Spleen (tissue), 11 donors: ENCODE measurements around the gene HIVEP3. TPM values are rescaled to one million over a fixed set of nuclear protein-coding genes. Genes with fewer than 3 reads are reported as not detected.

Source experiments
- DNase-seq: peaks from one replicate; pipeline ENCODE4 v3.0.0-alpha.2; 2020
- H3K27ac ChIP-seq, 8 donors: fragments of 200-600 bp; sonication (generic) in 7 of 8; 1 replicate in 4 of 8; 2 replicates in 4 of 8; pipeline versions ENCODE4 v1.5.0 to v1.8.0; 2016 to 2021; ENCODE audit warnings: inconsistent platforms in 4 of 8, mild to moderate bottlenecking in 4 of 8, moderate library complexity in 1 of 8
- H3K27me3 ChIP-seq, 7 donors: fragments of 200-600 bp; sonication (generic) in 6 of 7; replicated peaks in 1 of 7; 1 replicate in 4 of 7; 2 replicates in 3 of 7; pipeline versions ENCODE4 v1.5.0 to v1.8.0; 2016 to 2021; ENCODE audit warnings: inconsistent platforms in 3 of 7, mild to moderate bottlenecking in 1 of 7
- H3K36me3 ChIP-seq, 6 donors: fragments of 200-600 bp; sonication (generic) in 5 of 6; 1 replicate in 4 of 6; 2 replicates in 2 of 6; pipeline versions ENCODE4 v1.5.0 to v1.8.0; 2016 to 2021; ENCODE audit warnings: inconsistent platforms in 2 of 6
- H3K4me1 ChIP-seq, 6 donors: fragments of 200-600 bp; sonication (generic) in 5 of 6; 1 replicate in 3 of 6; 2 replicates in 3 of 6; pipeline versions ENCODE4 v1.5.0 to v1.8.0; 2016 to 2021; ENCODE audit warnings: inconsistent platforms in 3 of 6
- H3K4me3 ChIP-seq, 8 donors: fragments of 200-600 bp; sonication (generic) in 7 of 8; 1 replicate in 4 of 8; 2 replicates in 4 of 8; pipeline versions ENCODE4 v1.5.0 to v1.8.0; 2016 to 2021; ENCODE audit warnings: inconsistent platforms in 4 of 8, mild to moderate bottlenecking in 4 of 8, moderate library complexity in 2 of 8
- H3K9me3 ChIP-seq, 8 donors: fragments of 200-600 bp; sonication (generic) in 7 of 8; 1 replicate in 4 of 8; 2 replicates in 4 of 8; pipeline versions ENCODE4 v1.5.0 to v1.8.0; 2016 to 2021; ENCODE audit warnings: inconsistent platforms in 4 of 8
- CTCF ChIP-seq, 11 experiments: fragments of 200-600 bp in 7 of 11; fragments of 450-650 bp in 4 of 11; sonication (generic) in 4 of 11; IDR thresholded peaks in 8 of 11; conservative IDR thresholded peaks in 3 of 11; 1 replicate in 7 of 11; 2 replicates in 4 of 11; pipeline versions ENCODE4 v1.4.0 to v1.8.0; 2016 to 2021; ENCODE audit warnings: antibody characterized with exemption in 11 of 11, inconsistent platforms in 4 of 11, mild to moderate bottlenecking in 1 of 11
- POLR2A ChIP-seq, 3 donors: fragments of 450-650 bp; IDR thresholded peaks; one replicate each; pipeline ENCODE4 v1.5.1; 2017; ENCODE audit warnings: antibody characterized with exemption in 3 of 3, mild to moderate bottlenecking in 1 of 3
- POLR2AphosphoS5 ChIP-seq, 3 donors: sonication (generic); formaldehyde crosslinking; IDR thresholded peaks; one replicate each; pipeline ENCODE4 v1.5.1; 2017; ENCODE audit warnings: antibody characterized with exemption in 3 of 3
- WGBS, 5 donors: extraction: QIAGEN DNeasy Blood & Tissue Kit in 3 of 5; methylation state at CpG; one replicate each; pipeline versions ENCODE4 v1.1.5 to v1.1.7; 2013 to 2018; 5-methylcytosine and 5-hydroxymethylcytosine counted together
- intact Hi-C: fragments of 100-400 bp; cut with DNase I; formaldehyde crosslinking; loops from one replicate; pipeline ENCODE4 v1.15.0; 2023; ENCODE audit warnings: low total_unique reads
- polyA plus RNA-seq, 3 donors: library from polyadenylated mRNA; stranded (reverse); fragments of 200-250 nt; gene quantifications; one replicate each; pipeline ENCODE4 v1.2.1, GENCODE V29; 2013
- total RNA-seq, 7 donors: library from RNA; depleted of rRNA in 3 of 7; stranded (reverse); fragments of >200 nt in 3 of 7; fragmentation: NEBNext Ultra II Directional in 4 of 7; extraction: Animal tissue kit (Norgen Biotek cat#: 25700) in 4 of 7; gene quantifications; one replicate each; pipeline versions ENCODE4 v1.1.0 to v1.2.1, GENCODE V29; 2016 to 2021
- donor health status: healthy with polysubstance abuse.
- donor health status: DM: no; HTN: no; CAD: no; lungs with moderate emphysema.
- donor health status: DM: no; HTN: no; CAD: no.
- donor health status: Bipolar disorder and iron deficiency.
- donor health status: healthy.
- donor health status: DM: no; HTN: no; CAD: no.
- donor health status: DM: yes; HTN: yes; CAD: no.

HIVEP3 gene
- total and polyA plus RNA-seq, 10 donors, result 2.4 to 21.2 (median 8.2) TPM

GRCh38 chr1:41515778-41516167 is 402.9 kb downstream of the HIVEP3 start:
- peak overlapping the region in 3 of 8 donors; percentile 34 to 65 (median 50) for H3K4me3 ChIP-seq
- intact Hi-C loops, result loop anchor here (2.0 kb wide), 1 partner anchor 247 kb away; no protein-coding TSS in a partner anchor
- no peak overlapping the region for H3K27ac ChIP-seq
- peaks cover 0 to 33% (median 9%) of the 10 kb centered on the region in 6 donors for H3K36me3 ChIP-seq
- WGBS, 5 donors, result 0 to 40% (median 15%) methylated on average over 2 to 6 of the region's 6 CpGs
- H3K4me1 ChIP-seq, result peaks cover 5 to 22% (median 16%) of the 10 kb centered on the region in 6 donors
- no peaks in the 10 kb centered on the region for H3K9me3 ChIP-seq
- no peak for DNase-seq
- TF ChIP-seq POLR2AphosphoS5 (IDR thresholded peaks at IDR 0.05), result no peak
- TF ChIP-seq POLR2A (IDR thresholded peaks at IDR 0.05), result no peak
- H3K27me3 ChIP-seq, result no peaks in the 10 kb centered on the region

DNA sequence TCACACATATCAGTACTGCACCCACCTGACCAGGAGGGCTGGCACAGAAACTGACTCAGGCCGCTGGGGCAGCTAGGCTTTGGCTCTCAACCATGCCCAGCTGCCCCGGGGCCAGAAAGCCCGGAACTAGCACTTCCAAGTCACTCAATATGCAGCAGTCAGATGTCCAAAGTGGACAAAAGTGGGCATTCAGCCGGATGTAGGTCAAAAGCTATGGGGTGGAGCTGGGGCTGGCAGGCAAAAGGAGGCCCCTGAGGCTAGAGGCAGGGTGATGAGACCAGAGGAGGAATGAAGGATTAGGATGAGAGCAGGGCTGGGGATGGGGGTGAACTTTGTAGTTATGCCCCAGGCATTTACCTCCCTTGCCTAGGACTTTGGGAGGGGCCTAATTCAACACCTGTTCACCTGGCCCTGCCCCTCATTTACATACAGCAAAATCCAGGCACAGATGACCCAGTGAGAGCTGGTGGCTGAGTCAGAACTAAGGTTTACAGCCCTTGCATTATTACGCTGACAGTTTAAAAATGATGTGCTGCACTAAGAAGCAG is 403.5 kb downstream of the HIVEP3 start:
- H3K9me3 ChIP-seq, result no peaks in the 10 kb centered on the region
- no peak for DNase-seq
- no peaks in the 10 kb centered on the region for H3K27me3 ChIP-seq
- H3K36me3 ChIP-seq, result peaks cover 0 to 33% (median 14%) of the 10 kb centered on the region in 6 donors
- intact Hi-C loops, result no loop called here
- H3K27ac ChIP-seq, result no peak overlapping the region
- H3K4me1 ChIP-seq, result peaks cover 5 to 22% (median 16%) of the 10 kb centered on the region in 6 donors
- H3K4me3 ChIP-seq, result no peak overlapping the region
- TF ChIP-seq CTCF (IDR thresholded peaks at IDR 0.05 in 8 of 11, conservative IDR thresholded peaks at IDR 0.05 in 3 of 11), result no peak
- no peak for TF ChIP-seq POLR2AphosphoS5 (IDR thresholded peaks at IDR 0.05)
- TF ChIP-seq POLR2A (IDR thresholded peaks at IDR 0.05), result no peak
- 71 to 86% (median 83%) methylated on average over 3 to 5 of the region's 5 CpGs for WGBS, 5 donors

DNA sequence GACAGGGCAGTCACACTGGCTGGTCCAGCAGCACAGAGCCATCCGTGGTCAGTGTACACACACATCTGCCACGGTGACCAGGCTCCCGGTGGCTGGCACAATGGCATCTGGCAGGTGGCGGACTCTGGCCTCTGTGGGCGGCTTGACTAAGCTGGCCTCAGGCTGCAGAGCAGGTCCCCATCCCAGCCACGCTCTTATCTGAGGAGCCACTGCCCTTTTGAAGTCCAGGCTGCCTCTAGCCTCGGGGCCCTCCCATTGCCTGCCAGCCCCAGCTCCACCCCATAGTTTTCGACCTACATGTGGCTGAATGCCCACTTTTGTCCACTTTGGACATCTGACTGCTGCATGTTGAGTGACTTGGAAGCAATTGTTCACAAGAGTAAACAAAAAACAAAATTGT is 404.3 kb downstream of the HIVEP3 start:
- intact Hi-C loops, result no loop called here
- Histone ChIP-seq H3K9me3 (no peaks in the 10 kb centered on the region), H3K27me3 (no peaks in the 10 kb centered on the region), H3K4me1 (peaks cover 5 to 22% (median 16%) of the 10 kb centered on the region in 6 donors), H3K36me3 (peaks cover 0 to 37% (median 15%) of the 10 kb centered on the region in 6 donors), H3K27ac (no peak overlapping the region), H3K4me3 (no peak overlapping the region)
- no peak for DNase-seq
- 93 to 97% (median 93%) methylated on average over 8 of the region's 8 CpGs for WGBS, 5 donors
- TF ChIP-seq POLR2A (IDR thresholded peaks at IDR 0.05) (no peak), CTCF (IDR thresholded peaks at IDR 0.05 in 8 of 11, conservative IDR thresholded peaks at IDR 0.05 in 3 of 11) (no peak), POLR2AphosphoS5 (IDR thresholded peaks at IDR 0.05) (no peak)

- Histone ChIP-seq H3K27me3 (no peaks in the 10 kb centered on the region), H3K4me3 (no peak overlapping the region), H3K27ac (no peak overlapping the region), H3K9me3 (no peaks in the 10 kb centered on the region), H3K36me3 (peaks cover 0 to 37% (median 15%) of the 10 kb centered on the region in 6 donors), H3K4me1 (peaks cover 5 to 22% (median 16%) of the 10 kb centered on the region in 6 donors)
- 81 to 88% (median 86%) methylated on average over 9 to 17 of the region's 17 CpGs for WGBS, 5 donors
- intact Hi-C loops, result no loop called here
- DNase-seq, result peak; percentile 81
- TF ChIP-seq POLR2A (IDR thresholded peaks at IDR 0.05), result no peak
- peak in 5 of 11 experiments; percentile 24 to 42 (median 35) for TF ChIP-seq CTCF (IDR thresholded peaks at IDR 0.05 in 8 of 11, conservative IDR thresholded peaks at IDR 0.05 in 3 of 11)
- no peak for TF ChIP-seq POLR2AphosphoS5 (IDR thresholded peaks at IDR 0.05)
Measured at GRCh38 chr1:41513383-41513735, 405.4 kb downstream of the HIVEP3 start.
